K562 (cell line): ENCODE results near the gene AK5. TPM values are rescaled to one million over a fixed set of nuclear protein-coding genes. Genes with fewer than 3 reads are reported as not detected.

Source experiments
- ATAC-seq: fragments of 200-7000 bp; cut with Tn5 transposase; 3 replicates; pipeline ENCODE4 v1.9.1; 2020; ENCODE audit warnings: moderate library complexity
- BruUV-seq: library from RNA; stranded (reverse); fragments of 400-500 nt; replicated peaks from 2 replicates; lab custom pipeline; 2021; lab: Mats Ljungman, UMichigan
- CTCF ChIA-PET: fragments of 300-600 bp; formaldehyde crosslinking; extraction: SDS; loops from one replicate; lab custom pipeline; 2021; ENCODE audit warnings: low intra/inter-chr PET ratio; lab: Yijun Ruan, JAX
- POLR2A ChIA-PET: fragments of 300-600, 350-650 bp; sonication (Branson Sonifier 250); formaldehyde crosslinking; extraction: SDS; loops from one replicate; lab custom pipeline; 2021; ENCODE audit warnings: antibody characterized with exemption, inconsistent platforms; lab: Yijun Ruan, JAX
- DNase-seq, 4 experiments: peaks; one replicate each; pipeline versions ENCODE4 v3.0.0 to v3.0.0-alpha.2; 2011 to 2018; ENCODE audit warnings: low spot score in 3 of 4, mixed read lengths in 3 of 4; ENCODE audit errors: extremely low read depth in 1 of 4
- FAIRE-seq: peaks from 2 replicates; lab custom pipeline; 2011; peaks lifted over from hg19 to GRCh38; lab: Jason Lieb, UNC
- H2AFZ ChIP-seq: 2 replicates; pipeline ENCODE4 v1.6.0; 2011; ENCODE audit warnings: low read depth, low read length, control low read depth, inconsistent platforms
- H3K27ac ChIP-seq: fragments of 200-600 bp; 3 replicates; pipeline ENCODE4 v1.8.0; 2011; ENCODE audit warnings: low read depth, mild to moderate bottlenecking, control low read depth, inconsistent platforms, low read length, moderate library complexity, mixed read lengths; ENCODE audit errors: extremely low read depth
- H3K27me3 ChIP-seq, 2 experiments: fragments of 300-600 bp in 1 of 2; 2 replicates in 1 of 2; 3 replicates in 1 of 2; pipeline versions ENCODE4 v1.6.0 to v1.8.0; 2011; ENCODE audit warnings: inconsistent platforms in 2 of 2, low read length in 2 of 2, mild to moderate bottlenecking in 1 of 2, mixed read lengths in 1 of 2, moderate library complexity in 1 of 2; ENCODE audit not compliant: control insufficient read depth in 2 of 2, insufficient read depth in 2 of 2
- H3K36me3 ChIP-seq: fragments of 300-600 bp; 3 replicates; pipeline ENCODE4 v1.8.0; 2011; ENCODE audit warnings: mild to moderate bottlenecking, low read length, inconsistent platforms; ENCODE audit not compliant: control insufficient read depth, insufficient read depth
- H3K4me1 ChIP-seq, 2 experiments: fragments of 200-600 bp in 1 of 2; replicated peaks in 1 of 2; 2 replicates in 1 of 2; 3 replicates in 1 of 2; pipeline versions ENCODE4 v1.5.1 to v1.8.0; 2011; ENCODE audit warnings: inconsistent platforms in 2 of 2, low read length in 2 of 2, mild to moderate bottlenecking in 1 of 2, mixed read lengths in 1 of 2, moderate library complexity in 1 of 2; ENCODE audit not compliant: control insufficient read depth in 2 of 2, insufficient read depth in 2 of 2
- H3K4me2 ChIP-seq: 2 replicates; pipeline ENCODE4 v1.6.1; 2011; ENCODE audit warnings: low read length, control low read depth, inconsistent platforms, mixed read lengths; ENCODE audit not compliant: insufficient read depth
- H3K4me3 ChIP-seq: fragments of 200-600 bp; sonication (generic), shearing (Covaris generic); 2 replicates; pipeline ENCODE4 v1.5.1; 2016; ENCODE audit warnings: control low read depth, inconsistent platforms
- H3K79me2 ChIP-seq: fragments of 200-600 bp; 3 replicates; pipeline ENCODE4 v1.8.0; 2011; ENCODE audit warnings: low read length, inconsistent platforms; ENCODE audit not compliant: control insufficient read depth, insufficient read depth
- H3K9ac ChIP-seq, 2 experiments: 2 replicates each; pipeline versions ENCODE4 v1.6.0 to v1.6.1; 2011; ENCODE audit warnings: low read depth in 2 of 2, low read length in 2 of 2, control low read depth in 1 of 2, inconsistent platforms in 1 of 2, mild to moderate bottlenecking in 1 of 2, mixed read lengths in 1 of 2; ENCODE audit not compliant: insufficient read depth in 1 of 2
- H3K9me1 ChIP-seq: one replicate; pipeline ENCODE4 v1.6.0; 2011; ENCODE audit warnings: inconsistent platforms, mild to moderate bottlenecking, low read length, moderate library complexity; ENCODE audit not compliant: control insufficient read depth, insufficient read depth
- H3K9me3 ChIP-seq: replicated peaks from 2 replicates; pipeline ENCODE4 v1.5.1; 2011; ENCODE audit warnings: low read depth, low read length, inconsistent platforms; ENCODE audit not compliant: control insufficient read depth, insufficient read depth
- H4K20me1 ChIP-seq: replicated peaks from 2 replicates; pipeline ENCODE4 v1.6.1; 2011; ENCODE audit warnings: low read length, inconsistent platforms, mixed read lengths; ENCODE audit not compliant: control insufficient read depth, insufficient read depth
- BRCA1 ChIP-seq, 2 experiments: fragments of 450-650 bp in 1 of 2; sonication (generic) in 1 of 2; formaldehyde crosslinking in 1 of 2; IDR thresholded peaks; 2 replicates each; pipeline versions ENCODE4 v1.5.0 to v1.6.1; 2017 to 2020; ENCODE audit warnings: mild to moderate bottlenecking in 1 of 2, missing genetic modification reagents in 1 of 2
- CBFB ChIP-seq: sonication (generic); formaldehyde crosslinking; IDR thresholded peaks from 2 replicates; pipeline ENCODE4 v1.4.0; 2020; ENCODE audit warnings: mild to moderate bottlenecking, missing genetic modification reagents
- DNMT1 ChIP-seq: fragments of 450-650 bp; IDR thresholded peaks from 2 replicates; pipeline ENCODE4 v1.6.1; 2016; ENCODE audit warnings: antibody characterized with exemption, mild to moderate bottlenecking
- GATAD2B ChIP-seq: fragments of 450-650 bp; IDR thresholded peaks from 2 replicates; pipeline ENCODE4 v1.6.1; 2017; ENCODE audit warnings: mild to moderate bottlenecking, borderline replicate concordance
- NKRF ChIP-seq: fragments of 450-650 bp; IDR thresholded peaks from 2 replicates; pipeline ENCODE4 v1.6.1; 2016; ENCODE audit warnings: borderline replicate concordance
- RB1 ChIP-seq: fragments of 450-650 bp; IDR thresholded peaks from 2 replicates; pipeline ENCODE4 v1.6.1; 2017; ENCODE audit warnings: low read depth, mild to moderate bottlenecking
- SREBF2 ChIP-seq: sonication (generic); formaldehyde crosslinking; IDR thresholded peaks from 2 replicates; pipeline ENCODE4 v1.4.0; 2020; ENCODE audit warnings: mild to moderate bottlenecking, missing genetic modification reagents
- TBL1XR1 ChIP-seq, 2 experiments: IDR thresholded peaks; 2 replicates each; pipeline ENCODE4 v1.6.1; 2012; ENCODE audit warnings: improper control_type of control experiment in 2 of 2, low read length in 2 of 2, mild to moderate bottlenecking in 1 of 2
- TCF15 ChIP-seq: fragments of 250-450 bp; sonication (Bioruptor Pico); IDR thresholded peaks from 2 replicates; pipeline ENCODE4 v1.8.0; 2022; ENCODE audit warnings: moderate library complexity, mild to moderate bottlenecking, inconsistent platforms
- TRIM24 ChIP-seq, 2 experiments: fragments of 450-650 bp; IDR thresholded peaks; 2 replicates each; pipeline ENCODE4 v1.6.1; 2016
- YY1 ChIP-seq, 3 experiments: IDR thresholded peaks; 2 replicates each; pipeline ENCODE4 v1.6.1; 2011; ENCODE audit warnings: low read length in 2 of 3, mild to moderate bottlenecking in 2 of 3, moderate library complexity in 2 of 3, borderline replicate concordance in 1 of 3, control low read depth in 1 of 3, low read depth in 1 of 3; ENCODE audit not compliant: insufficient read depth in 3 of 3, insufficient replicate concordance in 2 of 3, control insufficient read depth in 1 of 3, insufficient read length in 1 of 3; ENCODE audit errors: extremely low read depth in 1 of 3
- ZNF280B ChIP-seq: fragments of 250-450 bp; sonication (Bioruptor Pico); IDR thresholded peaks from 2 replicates; pipeline ENCODE4 v1.5.1; 2021; ENCODE audit warnings: mild to moderate bottlenecking
- ZSCAN29 ChIP-seq: fragments of 450-650 bp; IDR thresholded peaks from 2 replicates; pipeline ENCODE4 v1.6.1; 2017
- WGBS: fragments of 100-300 bp; shearing (Covaris generic); methylation state at CpG from one replicate; pipeline ENCODE4 v1.1.6; 2016; ENCODE audit warnings: low coverage, mixed read lengths; ENCODE audit not compliant: insufficient coverage; ENCODE audit errors: missing lambda C conversion rate; 5-methylcytosine and 5-hydroxymethylcytosine counted together
- in situ Hi-C: fragments of 300-500 bp; cut with MboI; formaldehyde crosslinking; loops from 4 replicates; pipeline ENCODE4 v1.15.0; 2018; ENCODE audit warnings: inconsistent platforms, mixed read lengths
- intact Hi-C: fragments of 100-400 bp; cut with micrococcal nuclease; formaldehyde crosslinking; loops from 2 replicates; pipeline ENCODE4 v1.14.2; 2022
- polyA plus RNA-seq, 8 experiments: library from polyadenylated mRNA; depleted of rRNA in 4 of 8; stranded (reverse) in 5 of 8; unstranded in 3 of 8; fragments of >200 nt; fragmentation: Nextera tagmentation in 2 of 8; fragmentation: Illumina TruSeq in 1 of 8; extraction: Ambion mirVana in 2 of 8; extraction: Trizol in 1 of 8; gene quantifications; 2 replicates each; pipeline versions ENCODE4 v1.2.1 to v1.2.3, GENCODE V29; 2011 to 2014; ENCODE audit warnings: inconsistent platforms in 1 of 8, missing spikeins in 1 of 8
- total RNA-seq, 7 experiments: library from RNA; depleted of rRNA in 6 of 7; stranded (reverse); fragments of >200 nt in 6 of 7; fragmentation: Illumina TruSeq in 2 of 7; extraction: Trizol in 2 of 7; gene quantifications; 2 replicates each; pipeline versions ENCODE4 v1.2.1 to v1.2.3, GENCODE V29; 2011 to 2021; ENCODE audit warnings: low replicate concordance in 1 of 7
- TF ChIP-seq, protein P1 (sequence below), 2 experiments: fragments of 200-800 bp in 1 of 2; sonication (Bioruptor generic) in 1 of 2; sonication (generic) in 1 of 2; formaldehyde crosslinking in 1 of 2; IDR thresholded peaks in 1 of 2; conservative IDR thresholded peaks in 1 of 2; 2 replicates each; pipeline versions ENCODE4 v1.5.0 to v1.6.1; 2016 to 2020; ENCODE audit warnings: missing compliant biosample characterization in 1 of 2, missing genetic modification characterization in 1 of 2, missing genetic modification reagents in 1 of 2
- TF ChIP-seq, protein P2 (sequence below): fragments of 450-650 bp; formaldehyde crosslinking; IDR thresholded peaks from 2 replicates; pipeline ENCODE4 v1.4.0; 2020; ENCODE audit warnings: mild to moderate bottlenecking, moderate library complexity

AK5 gene
- total and polyA plus RNA-seq, 9 of the 15 experiments (the other 6 are each of a cell fraction or from before 2014, with no cell fraction given) = 0.06 TPM; not detected in 8

GRCh38 chr1:77582905-77583304 is 301.1 kb downstream of the AK5 start:
- no peak overlapping the region for H3K4me2 ChIP-seq
- no peak for ATAC-seq
- 78% methylated on average over 4 of the region's 4 CpGs for WGBS
- H3K9me3 ChIP-seq = no peaks in the 10 kb centered on the region
- no peaks in the 10 kb centered on the region for H3K9me1 ChIP-seq
- peaks cover 48% of the 10 kb centered on the region for H3K36me3 ChIP-seq
- POLR2A ChIA-PET = no interaction called here
- no peak for FAIRE-seq
- no peaks in the 10 kb centered on the region for H4K20me1 ChIP-seq
- no peak overlapping the region for H3K27ac ChIP-seq
- no peaks in the 10 kb centered on the region; the same call in 2 of the 3 replicates for H3K79me2 ChIP-seq
- no peaks in the 10 kb centered on the region for H3K4me1 ChIP-seq
- no peak overlapping the region for H3K4me3 ChIP-seq
- BruUV-seq = no TSS peak
- no peak overlapping the region for H2AFZ ChIP-seq
- intact Hi-C loops (no loop called here), in situ Hi-C loops (no loop called here)
- H3K27me3 ChIP-seq = no peaks in the 10 kb centered on the region
- DNase-seq = no peak
- CTCF ChIA-PET = interaction anchor here (0.6 kb wide), 1 partner anchor 69 kb away, joined by 7 read pairs; no protein-coding TSS in a partner anchor
- H3K9ac ChIP-seq = no peak overlapping the region
- TF ChIP-seq NKRF (no peak), TBL1XR1 (IDR thresholded peaks at IDR 0.05; ENCODE audit: low read length in 2 of 2) (no peak), DNMT1 (no peak), CBFB (CRISPR knock-in tag) (no peak), BRCA1 (IDR thresholded peaks at IDR 0.05) (no peak), BRCA1 (CRISPR knock-in tag; IDR thresholded peaks at IDR 0.05) (no peak), YY1 (IDR thresholded peaks at IDR 0.05; ENCODE audit: borderline replicate concordance in 1 of 3, control insufficient read depth in 1 of 3, extremely low read depth in 1 of 3, insufficient read depth in 3 of 3, insufficient read length in 1 of 3, insufficient replicate concordance in 2 of 3, low read depth in 1 of 3, low read length in 2 of 3) (no peak), ZSCAN29 (no peak), TRIM24 (IDR thresholded peaks at IDR 0.05) (no peak), ZNF280B (CRISPR knock-in tag) (no peak), RB1 (no peak), TCF15 (CRISPR knock-in tag) (no peak), GATAD2B (no peak), SREBF2 (CRISPR knock-in tag) (no peak)
- TF ChIP-seq, protein P1, sequence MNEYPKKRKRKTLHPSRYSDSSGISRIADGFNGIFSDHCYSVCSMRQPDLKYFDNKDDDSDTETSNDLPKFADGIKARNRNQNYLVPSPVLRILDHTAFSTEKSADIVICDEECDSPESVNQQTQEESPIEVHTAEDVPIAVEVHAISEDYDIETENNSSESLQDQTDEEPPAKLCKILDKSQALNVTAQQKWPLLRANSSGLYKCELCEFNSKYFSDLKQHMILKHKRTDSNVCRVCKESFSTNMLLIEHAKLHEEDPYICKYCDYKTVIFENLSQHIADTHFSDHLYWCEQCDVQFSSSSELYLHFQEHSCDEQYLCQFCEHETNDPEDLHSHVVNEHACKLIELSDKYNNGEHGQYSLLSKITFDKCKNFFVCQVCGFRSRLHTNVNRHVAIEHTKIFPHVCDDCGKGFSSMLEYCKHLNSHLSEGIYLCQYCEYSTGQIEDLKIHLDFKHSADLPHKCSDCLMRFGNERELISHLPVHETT (CRISPR knock-in tag; conservative IDR thresholded peaks at IDR 0.05 in 1 of 2, IDR thresholded peaks at IDR 0.05 in 1 of 2) = no peak
- TF ChIP-seq, protein P2, sequence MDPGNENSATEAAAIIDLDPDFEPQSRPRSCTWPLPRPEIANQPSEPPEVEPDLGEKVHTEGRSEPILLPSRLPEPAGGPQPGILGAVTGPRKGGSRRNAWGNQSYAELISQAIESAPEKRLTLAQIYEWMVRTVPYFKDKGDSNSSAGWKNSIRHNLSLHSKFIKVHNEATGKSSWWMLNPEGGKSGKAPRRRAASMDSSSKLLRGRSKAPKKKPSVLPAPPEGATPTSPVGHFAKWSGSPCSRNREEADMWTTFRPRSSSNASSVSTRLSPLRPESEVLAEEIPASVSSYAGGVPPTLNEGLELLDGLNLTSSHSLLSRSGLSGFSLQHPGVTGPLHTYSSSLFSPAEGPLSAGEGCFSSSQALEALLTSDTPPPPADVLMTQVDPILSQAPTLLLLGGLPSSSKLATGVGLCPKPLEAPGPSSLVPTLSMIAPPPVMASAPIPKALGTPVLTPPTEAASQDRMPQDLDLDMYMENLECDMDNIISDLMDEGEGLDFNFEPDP = no peak
